Retina (tissue), 1 donor: ENCODE data around the gene CAMKK1.

Experiments used
- DNase-seq: peaks from one replicate; pipeline ENCODE4 v3.0.0-alpha.2; 2016

Gene CAMKK1

DNA sequence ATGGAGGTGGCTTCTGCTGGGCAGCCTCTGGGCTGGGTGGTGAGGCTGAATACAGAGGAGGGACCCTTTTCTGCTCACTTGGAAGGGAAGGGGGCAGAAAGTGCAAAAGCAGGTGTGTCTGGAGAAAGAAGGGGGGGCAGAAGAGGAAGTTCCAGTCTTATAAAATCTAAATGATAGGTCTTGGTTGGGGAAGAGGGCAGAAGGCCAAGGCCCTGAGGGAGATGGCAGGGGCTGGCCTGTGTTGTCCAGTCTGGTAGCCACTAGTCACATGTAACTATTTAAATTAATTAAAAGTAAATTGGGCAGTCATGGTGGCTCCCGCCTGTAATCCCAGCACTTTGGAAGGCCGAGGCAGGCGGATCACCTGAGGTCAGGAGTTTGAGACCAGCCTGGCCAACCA is 2.5 kb upstream of the CAMKK1 start:
- DNase-seq = no peak

DNA sequence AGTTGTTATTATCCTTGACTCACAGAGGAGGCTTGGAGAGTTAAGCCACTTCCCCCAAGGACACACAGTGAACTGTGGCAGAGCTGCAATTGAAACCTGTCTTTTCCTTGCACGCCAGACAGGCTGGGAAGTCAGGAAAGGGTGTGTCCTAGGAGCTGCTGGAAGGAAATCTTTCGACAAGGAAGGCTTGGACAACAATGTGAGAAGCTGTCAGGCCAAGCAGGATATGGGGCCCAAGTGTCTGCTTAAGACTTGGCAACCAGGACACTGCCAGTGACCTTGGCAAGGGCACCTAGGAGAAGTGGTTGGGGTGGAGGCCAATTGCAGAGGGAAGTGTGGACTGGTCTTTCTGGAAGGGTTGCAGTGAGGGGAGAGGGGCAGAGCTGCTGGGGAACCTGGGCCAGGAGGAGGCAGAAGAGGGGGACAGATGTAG is 2.1 kb upstream of the CAMKK1 start:
- no peak for DNase-seq

DNA sequence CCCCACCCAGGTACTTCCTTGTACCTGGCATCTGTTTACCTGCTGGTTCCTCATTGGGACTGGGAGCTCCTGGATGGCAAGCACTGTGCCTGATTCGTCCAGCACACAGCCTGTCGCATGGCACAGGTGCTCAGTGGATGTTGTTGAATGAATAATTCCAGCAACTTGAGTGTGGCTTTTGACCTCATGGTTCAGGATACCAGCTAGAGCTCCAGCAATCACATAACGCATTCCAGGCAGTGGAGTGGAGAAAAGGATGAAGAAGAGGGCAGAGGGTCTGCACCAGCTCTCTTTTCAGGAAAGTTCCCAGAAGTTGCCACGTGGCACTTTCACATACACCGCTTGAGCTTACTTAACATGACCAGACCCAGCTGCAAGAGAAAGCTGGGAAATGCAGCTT is 1.3 kb upstream of the CAMKK1 start:
- no peak for DNase-seq

DNA sequence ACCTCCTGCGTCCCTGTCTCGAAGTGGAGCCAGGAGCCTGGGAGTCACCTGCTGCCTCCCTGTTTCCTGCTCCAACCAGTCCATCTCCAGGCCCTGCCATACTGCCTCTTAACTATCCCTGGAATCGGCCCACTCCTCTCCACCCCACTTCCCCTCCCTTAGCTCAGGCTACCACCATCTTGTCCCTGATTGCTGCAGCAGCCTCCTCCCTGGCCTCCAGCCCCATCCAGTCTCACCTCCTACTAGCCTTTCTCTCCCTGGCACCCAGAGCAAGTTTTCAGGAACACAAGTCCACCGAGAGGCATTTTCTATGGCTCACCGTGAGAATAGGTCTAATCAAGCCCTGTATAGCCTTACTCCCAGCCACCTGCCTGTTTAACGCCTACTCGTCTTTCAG is 865 bp upstream of the CAMKK1 start:
- DNase-seq = no peak

DNA sequence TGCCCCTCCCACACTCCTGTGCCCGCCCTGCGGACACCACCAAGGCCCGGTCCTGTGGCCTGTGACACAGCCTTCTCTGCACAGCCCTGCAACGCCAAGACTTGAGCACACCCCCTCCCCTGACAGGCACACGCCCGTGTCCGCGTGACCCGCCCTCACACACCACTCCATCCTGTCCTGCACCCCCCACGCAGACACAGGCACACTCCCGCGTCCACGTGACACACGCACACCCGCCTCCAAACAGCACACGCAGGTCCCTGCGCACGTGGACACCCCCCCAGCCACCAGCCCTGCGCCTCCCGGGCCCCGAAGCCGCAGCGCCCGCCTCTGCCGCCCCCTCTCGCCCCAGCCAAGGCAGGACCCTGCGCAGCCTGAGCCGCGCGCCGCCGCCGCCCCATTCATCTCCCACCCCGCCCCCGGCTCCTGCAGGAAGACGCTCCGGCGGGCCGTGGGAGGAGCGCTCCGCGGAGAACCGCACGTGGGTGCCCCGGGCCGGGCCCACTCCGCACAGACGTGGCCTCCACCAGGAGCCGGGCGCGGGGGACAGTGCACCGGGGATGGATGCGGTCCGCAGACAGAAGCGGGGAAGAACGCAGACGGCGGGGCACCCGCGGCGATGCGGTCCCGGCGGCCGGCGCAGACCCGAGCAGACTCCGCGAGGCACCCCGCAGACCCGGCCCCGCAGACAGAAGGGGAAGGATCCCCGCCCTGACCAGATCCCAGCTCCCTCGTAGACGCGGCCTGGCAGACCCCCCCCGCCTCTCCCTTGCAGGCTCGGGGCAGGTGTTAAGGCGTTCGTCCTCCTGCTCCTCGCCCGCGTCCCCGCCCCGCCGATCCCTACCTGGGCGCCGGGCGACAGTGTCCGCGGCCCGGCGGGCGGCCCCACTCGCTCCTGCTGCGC is 506 bp downstream of the CAMKK1 start:
- DNase-seq = peak; percentile 73

DNA sequence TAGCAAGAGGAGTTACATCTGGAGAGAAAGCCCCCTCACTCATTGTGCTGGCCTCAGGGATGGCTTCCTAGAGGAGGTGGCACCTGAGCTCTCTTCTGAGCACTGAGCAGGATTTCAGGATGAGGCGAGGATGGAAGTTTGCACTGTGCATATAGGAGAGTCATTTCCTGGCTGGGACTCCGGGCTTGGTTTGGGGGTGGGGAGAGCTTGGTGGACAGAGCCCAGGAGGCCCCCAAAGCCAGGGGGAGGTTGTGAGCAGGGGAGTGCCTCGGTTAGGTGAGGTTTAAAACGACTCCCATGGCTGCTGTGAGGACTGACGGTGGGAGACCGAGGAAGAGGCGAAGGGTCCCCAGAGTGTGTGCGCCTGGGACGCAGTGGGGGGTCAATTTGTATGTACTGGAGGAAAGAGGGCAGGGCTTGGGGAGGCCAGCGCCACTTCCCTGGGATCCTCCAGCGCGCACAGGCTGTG is 1.2 kb downstream of the CAMKK1 start:
- no peak for DNase-seq

DNA sequence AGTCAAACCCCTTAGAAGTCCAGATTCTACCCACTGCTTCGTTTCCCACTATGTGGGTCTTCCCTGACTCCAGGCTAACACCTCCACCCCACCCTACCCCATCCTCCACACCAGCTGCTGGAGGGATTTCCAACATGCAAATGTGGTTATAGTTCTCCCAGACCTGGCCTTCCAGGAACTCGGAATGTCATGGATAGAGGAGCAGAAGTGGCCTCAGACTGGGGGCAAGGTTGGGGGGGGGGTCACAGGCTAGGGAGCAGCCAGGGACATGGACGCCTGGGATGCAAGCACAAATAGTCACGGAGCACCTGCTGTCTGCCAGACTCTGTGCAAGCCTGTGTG is 2.0 kb downstream of the CAMKK1 start:
- no peak for DNase-seq

DNA sequence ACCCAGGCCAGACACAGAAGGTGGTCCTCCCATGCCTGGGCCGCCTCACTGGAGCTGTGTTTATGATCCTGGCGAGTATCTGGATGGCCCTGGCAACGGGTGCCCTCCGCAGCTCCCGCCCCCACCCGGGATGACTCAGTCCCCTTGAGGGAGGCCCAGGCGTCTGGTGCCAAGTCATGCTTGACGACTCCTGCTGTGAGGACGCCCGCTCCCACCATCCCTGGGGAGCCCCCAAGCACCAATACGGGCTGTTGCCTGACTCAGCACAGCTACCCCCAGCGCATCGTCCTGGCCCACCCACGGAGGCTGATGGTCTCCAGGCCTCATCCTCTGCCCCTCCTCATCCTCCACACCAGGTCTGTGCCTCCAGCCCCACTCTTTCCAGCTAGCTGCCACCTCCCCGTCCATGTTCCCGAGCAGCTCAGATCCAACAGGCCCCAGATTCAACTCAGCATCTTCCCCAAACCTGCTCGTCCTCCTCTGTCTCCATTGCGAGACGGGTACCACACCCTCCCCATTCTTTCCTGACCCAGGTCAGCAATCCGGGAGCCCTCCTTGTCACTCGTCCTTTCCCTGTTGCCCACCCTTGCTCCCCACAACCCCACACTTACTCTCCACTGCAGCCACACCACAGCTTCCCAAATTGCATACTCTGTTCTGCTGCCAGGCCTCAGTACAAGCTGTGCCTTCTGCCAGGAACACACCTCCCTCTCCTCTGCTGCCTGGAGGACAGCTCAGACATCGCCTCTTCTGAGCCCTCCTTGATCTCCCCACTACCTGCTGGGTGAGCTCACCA is 2.6 kb downstream of the CAMKK1 start:
- peak; percentile 68 for DNase-seq

DNA sequence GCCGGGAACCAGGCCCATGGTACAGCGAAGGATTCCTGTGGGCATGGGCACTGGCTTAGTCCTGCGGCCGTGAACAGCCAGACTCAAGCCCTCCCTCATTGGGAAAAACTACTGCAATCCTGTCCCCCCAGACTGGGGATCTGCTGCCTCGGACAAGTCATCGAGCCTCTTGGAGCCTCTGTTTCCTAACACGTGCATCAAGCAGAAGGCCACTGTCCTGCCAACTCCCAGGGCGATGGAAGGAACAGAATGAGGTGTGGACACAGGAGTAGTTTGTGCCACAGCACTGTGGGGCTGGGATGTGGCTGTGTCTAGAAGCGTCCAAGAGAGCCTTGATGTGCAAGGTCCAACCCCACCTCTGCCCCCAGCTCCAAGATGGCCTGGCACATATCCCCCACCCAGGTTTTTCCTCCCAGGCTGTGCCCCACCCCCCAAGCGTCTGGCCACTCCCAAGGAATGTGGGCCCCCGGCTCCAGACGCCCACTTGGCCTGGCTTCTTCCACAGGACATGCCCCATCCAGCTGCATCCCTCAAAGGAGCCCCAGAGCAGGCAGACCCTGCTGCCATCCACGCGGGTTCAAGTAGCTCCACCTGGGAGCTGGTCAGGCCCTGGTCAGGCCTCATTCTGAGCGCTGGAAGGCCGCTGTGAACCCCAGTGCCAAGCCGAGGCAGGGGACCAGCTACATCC is 3.4 kb downstream of the CAMKK1 start:
- DNase-seq = no peak

DNA sequence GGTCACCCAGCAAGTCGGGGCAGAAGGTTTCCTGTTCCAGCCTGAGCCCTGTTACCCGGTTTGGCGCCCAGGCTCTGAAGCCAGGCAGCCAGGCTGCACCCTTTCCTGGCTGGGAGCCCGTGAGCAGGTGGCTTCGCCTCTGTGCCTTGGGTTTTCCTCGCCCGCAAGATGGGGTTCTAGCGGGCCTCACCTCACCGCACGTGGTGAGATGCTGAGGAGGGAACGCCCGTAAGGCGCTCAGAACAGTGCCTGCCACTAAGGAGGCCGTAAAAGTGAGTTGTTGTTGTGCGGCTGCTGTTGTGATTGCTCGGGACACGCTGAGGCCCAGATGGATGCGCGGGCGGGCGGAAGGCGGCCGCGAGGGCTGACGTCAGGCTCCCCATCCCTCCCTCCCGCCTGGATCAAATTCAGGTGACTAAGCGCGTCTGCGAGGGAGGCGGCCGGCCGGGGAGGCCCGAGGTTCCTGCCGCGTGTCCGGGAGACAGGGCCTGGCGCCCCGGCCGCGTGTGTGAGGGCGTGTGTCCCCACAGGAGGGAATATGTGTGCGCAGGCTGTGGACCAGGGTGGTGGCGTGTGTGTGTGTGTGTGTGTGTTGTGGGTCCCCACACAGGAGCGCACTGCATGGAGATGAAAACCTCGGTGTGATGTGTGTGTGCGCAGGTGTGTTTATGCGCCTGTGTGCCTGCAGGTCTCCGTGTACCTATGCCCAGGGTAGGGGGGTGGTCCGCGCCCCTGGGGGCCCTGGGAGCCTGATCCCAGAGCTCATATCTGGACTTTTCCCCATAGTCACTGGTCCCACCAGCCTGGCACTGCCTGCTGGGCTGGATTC is 4.3 kb downstream of the CAMKK1 start:
- DNase-seq = peak; percentile 77

DNA sequence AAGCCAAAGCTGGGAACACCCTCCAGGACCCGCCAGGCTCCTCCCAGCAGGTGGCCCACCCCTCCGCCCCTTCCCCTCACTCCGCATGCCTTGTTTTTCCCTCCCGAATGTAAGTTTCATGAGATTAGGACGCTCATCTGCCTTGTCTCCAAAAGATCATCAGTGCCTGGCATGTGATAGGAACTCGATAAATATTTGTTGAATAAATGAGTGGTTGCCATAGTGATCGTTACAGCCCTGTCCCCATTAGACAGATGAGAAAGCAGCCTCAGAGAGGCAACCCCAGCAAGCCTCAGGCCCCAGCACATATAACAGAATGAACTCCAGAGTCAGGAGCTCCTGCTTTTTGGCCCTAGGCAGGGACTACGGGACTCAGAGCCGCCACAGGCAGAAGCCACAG is 5.0 kb downstream of the CAMKK1 start:
- DNase-seq = no peak

DNA sequence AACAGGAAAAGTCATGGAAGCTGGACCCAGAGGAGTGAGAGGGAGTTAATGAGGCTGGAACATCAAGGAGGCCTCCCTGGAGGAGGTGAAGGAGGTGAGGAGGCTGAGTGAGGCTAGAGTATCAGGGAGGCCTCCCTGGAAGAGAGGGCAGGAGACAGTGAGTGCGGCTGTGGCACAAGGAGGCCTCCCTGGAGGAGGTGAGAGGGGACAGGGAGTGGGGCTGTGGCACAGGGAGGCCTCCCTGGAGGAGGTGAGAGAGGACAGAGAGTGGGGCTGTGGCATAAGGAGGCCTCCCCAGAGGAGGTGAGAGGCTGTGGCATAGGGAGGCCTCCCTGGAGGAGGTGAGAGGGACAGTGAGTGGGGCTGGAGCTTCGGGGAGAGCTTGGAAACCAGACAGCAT is 5.5 kb downstream of the CAMKK1 start:
- no peak for DNase-seq

DNA sequence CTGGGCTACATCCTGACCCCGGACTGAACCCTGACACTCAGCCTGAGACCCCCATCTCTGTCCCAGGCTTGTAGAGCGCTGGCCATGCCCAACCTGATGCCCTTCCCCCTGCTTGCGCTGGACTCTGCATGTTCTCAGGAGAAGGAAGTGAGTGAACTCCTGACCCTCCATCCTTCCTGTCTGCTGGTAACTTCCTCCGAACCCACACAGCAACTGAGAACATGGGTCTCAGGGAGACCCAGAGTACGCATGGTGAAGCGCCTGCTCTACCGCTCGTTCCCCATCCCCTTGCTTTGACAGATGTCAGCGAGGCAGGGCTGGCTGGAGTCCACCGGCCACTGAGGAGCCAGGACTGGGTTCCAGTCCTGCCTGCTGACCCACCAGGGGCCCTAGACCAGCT is 6.1 kb downstream of the CAMKK1 start:
- DNase-seq = no peak

DNA sequence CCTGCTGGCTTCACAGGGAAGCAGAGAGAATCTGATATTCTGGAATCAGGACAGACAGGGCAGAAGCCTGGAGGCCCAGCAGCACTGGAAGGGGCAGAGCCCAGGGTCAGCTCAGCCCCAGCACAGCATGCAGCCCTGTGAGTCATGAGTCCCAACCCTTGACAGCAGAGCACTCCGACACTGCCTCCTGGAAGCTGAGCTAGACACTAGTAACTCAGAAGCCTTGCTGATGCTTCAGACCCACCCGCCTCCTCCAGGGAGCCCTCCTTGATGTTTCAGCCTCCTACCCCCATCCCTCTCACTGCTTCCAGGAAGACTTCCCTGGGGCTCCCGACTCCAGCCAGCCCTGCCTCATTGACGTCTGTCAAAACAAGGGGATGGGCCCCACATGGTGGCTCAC is 6.9 kb downstream of the CAMKK1 start:
- DNase-seq = no peak

DNA sequence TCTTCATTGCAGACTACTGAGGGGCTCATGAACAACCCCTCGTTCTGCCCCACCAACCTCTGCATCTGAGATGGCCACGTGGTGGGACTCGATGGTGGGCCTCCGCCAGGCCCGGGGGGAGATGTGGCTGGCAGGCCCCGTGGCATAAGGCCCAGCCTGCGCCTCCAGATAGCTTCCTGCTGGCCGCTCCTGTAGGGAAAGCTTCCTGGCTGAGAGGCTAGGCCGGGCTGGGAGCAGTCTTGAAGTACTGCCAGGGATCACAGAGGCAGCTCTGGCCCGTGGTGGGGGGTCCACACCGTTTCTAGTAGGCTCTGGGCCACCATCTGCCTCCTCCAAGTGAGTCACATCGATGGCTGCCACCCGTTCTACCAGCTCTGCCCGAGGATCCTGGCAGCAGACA is 7.6 kb downstream of the CAMKK1 start:
- DNase-seq = no peak

DNA sequence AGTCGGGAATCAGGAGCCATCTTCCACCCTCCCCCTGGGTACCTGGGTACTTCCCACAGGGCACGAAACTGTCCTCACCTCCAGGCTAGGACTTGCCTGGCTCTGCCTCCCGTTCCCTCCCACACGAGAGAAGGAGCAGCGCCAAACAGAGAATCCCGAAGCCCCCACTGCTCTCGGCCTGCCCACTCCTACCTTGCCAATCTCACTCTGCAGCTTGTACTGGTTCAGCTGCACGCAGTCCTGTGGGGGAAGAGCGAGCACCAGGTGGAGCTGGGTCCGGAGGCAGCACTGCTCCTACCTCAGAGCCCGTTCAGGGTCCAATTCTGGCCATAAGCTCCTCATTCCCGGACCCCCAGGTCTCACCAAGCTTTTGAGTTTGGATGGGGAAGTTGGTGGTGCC is 8.7 kb downstream of the CAMKK1 start:
- no peak for DNase-seq

DNA sequence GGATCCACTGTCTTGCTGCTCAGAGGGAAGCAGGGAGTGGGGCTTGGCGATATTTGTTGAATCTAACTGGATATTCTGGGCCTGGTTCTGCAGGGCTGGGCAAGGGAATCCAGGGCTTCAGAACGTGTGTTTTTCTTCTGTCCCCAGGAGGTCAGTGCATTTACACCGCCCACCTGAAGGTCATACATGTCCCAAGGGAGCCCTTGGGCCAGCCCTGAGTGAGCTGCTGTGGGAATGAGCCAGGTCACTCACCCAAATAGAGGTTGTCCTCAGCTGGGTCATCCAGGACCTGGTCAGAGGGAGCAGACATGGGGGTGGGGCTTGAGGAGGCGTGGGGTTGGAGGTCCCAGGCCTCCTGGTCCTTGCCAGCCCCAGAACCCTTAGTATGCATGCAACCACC is 10.6 kb downstream of the CAMKK1 start:
- no peak for DNase-seq

DNA sequence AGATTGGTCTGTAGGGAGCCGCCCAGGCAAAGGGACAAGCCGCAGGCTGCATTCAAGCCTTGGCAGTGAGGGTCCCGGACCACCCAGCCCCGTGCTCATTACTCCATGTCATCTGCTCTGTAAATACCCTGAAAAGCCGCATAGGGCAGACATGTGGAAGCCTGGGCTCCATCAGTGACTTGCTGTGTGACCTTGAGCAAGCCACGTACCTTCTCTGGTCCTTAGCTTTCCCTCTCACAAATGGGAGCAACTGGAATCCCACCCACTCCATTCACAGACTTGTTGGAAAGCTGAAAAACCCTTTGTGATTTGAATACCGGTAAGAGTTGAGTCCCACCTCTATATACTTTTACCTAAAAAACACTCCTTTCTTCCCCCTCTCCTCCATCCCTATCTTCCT is 11.9 kb downstream of the CAMKK1 start:
- no peak for DNase-seq

DNA sequence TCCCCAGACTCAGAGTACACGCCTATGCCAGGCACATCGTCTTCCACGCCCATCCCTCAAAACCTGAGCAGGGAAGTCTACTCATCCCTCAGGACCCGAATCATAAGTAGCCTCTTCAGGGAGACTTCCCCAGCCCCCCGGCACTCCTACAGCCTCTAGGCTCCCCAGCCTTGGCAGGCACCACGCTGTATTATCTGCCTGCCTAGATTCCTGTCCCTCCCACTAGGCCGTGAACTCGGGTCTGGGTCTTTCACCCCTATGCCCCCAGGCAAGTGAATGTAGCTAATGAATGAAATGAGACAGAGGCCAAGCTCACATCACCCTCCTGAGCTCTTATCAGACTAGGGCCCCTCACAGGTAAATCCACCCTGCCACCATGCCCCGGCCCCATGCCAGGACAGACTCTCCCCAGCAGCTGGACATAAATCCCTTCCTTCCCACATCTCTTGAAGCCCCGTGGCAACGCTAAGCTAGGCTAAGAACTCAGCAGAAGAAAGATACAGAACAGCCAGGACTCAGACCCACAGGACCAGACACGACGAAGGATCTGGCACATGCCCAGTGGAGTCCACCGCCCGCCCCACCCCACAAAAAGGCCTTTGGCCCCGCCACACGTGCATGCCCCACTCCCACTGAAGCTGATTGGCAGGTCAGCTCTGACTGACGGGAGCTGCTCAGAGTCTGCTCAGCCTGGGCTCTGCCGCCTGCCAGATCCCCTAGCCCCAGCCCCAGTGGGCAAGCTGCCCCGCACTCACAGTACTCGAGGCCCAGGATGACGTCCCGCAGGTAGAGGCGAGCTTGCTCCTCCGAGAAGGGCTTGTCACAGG is 13.0 kb downstream of the CAMKK1 start:
- no peak for DNase-seq

DNA sequence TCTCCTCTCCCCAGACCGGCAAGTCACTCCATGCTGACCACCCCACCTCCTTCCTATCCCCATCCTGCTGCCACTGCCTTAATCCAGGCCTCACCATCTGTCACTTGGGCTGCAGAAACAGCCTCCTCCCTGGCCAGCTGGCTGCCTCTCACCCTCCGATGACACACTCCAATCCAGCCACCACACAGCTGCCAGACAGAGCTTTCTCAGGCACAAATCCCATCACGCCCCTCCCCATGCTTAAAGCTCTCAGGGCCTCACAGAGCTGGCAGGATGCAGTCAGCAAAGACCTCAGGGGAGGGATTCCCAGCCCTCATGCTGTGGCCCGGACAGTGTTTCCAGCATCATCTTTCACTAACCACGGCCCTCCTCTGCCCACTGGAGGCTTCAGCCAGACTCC is 13.7 kb downstream of the CAMKK1 start:
- DNase-seq = peak; percentile 77

DNA sequence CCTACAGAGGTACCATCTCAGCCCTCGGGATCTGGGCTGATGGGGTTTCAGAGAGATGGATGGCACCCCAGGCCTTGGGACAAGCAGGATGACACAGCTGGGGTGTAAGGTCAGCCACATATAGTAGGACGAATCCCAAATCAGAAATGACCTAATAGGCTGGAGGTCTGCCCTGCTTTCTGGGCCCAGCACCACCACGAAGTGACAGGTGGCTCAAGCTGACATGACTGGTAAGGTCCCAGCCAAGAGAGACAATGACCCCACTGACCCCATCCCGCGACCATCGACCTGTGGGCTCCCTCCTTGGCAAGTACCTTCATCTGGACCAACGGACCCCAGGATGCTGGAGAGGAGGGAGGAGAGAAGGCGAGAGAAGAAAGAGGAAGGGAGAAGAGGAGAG is 15.6 kb downstream of the CAMKK1 start:
- no peak for DNase-seq

DNA sequence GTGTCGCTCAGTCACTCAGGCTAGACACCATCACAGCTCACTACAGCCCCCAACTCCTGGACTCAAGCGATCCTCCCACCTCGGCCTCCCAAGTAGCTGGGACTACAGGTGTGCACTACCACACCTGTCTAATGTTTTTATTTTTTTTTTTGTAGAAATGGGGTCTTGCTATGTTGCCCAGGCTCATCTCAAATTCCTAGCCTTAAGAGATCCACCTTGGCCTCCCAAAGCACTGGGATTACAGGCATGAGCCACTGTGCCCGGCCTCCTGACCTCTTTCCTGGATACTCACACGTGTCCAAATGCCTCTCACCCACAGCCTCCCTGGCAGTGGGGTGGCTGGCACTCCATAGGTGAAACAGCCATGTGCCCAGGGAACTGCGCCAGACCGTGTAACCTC is 17.5 kb downstream of the CAMKK1 start:
- no peak for DNase-seq
